Activated CD4-positive, CD25-positive, alpha-beta regulatory T cell (primary cell): ENCODE results near the gene CNST.
"Not testable (repeated sequence)": the region's sequence is repeated elsewhere in the genome, so short reads cannot be mapped to it uniquely, and the experiment has no call there.

Experiments used
- DNase-seq, 4 experiments: peaks; one replicate each; lab custom pipeline; 2025; lab: John Stamatoyannopoulos, UW

Gene CNST

GRCh38 chr1:246558041-246558440, 8.2 kb upstream of the CNST start:
- no peak for DNase-seq

DNA sequence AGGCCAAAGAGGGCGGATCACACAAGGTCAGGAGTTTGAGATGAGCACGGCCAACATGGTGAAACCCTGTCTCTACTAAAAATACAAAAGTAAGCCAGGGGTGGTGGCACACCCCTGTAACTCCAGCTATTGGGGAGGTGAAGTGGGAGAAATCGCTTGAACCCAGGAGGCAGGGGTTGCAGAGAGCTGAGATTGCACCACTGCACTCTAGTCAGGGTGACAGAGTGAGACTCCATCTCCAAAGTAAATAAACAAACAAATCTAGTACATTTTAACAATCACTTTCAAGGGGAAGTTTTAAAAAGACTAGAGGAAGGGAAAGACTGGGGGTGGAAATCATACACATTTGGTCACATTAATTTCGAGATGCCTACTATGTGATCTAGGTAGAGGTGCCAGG, 6.9 kb upstream of the CNST start:
- no peak for DNase-seq

GRCh38 chr1:246560833-246561232, 5.4 kb upstream of the CNST start:
- DNase-seq: not testable (repeated sequence)

- DNase-seq: no peak
Observed at GRCh38 chr1:246564839-246565750, 1.2 kb upstream of the CNST start.

DNA sequence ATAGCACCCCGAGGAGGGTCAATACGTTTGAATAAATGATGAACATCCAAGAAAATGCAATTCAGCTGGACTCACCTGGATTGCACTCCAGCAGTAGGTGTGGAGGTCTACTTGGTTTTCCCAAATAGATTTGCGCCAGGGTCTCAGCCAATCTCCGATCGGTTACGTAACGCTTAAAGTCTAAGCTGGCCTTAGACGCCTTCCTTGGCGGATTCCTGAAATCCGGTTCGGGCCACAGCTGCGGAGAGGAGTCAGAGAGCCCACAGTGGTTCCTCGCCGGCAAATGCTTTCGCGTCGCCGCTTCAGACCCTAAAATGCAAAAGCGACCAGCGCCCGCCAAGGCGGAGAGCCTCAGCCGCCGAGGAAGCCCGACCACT, 517 bp upstream of the CNST start:
- DNase-seq: no peak

DNA sequence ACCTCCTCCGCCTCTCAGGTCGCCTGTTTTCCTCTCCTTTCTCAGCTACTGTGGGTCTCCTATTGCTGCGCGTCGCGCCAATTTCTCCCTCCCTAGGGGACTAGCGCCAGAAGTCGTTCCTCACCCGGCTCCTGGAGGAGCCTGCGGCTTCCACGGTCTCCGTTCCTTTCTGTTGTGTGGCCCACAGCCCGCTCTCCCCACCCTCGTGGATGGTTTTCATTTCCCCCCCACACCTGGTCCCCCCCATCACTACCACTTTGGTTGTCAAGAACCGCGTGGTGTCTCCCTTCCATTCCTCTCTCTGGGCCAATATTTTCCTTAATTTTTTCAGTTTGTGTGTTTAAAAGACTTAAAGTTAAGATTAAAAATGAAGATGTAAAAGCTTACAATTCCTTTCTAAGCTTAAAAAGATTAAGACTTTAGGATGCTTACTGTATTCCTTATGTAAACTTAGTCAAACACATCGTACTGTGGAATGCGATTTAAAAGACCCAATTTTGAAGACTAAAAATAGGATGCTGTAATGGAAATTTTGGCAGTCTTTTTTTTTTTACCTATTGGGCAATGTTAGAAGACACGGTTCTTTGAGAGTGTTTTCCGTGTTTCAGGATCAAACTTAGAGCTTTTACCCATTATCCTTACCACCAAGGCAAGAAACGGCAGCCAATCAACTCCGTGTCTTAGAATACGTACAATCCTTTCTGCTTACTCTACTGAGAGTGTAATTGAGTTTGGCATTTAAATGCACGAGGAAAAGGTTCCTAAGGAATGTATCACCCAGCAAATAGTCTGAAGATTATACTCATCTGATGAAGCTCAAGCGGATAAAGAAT, 773 bp downstream of the CNST start:
- DNase-seq: peak in 1 of 4 experiments; percentile 35

GRCh38 chr1:246567646-246568235, 1.5 kb downstream of the CNST start:
- no peak for DNase-seq

DNA sequence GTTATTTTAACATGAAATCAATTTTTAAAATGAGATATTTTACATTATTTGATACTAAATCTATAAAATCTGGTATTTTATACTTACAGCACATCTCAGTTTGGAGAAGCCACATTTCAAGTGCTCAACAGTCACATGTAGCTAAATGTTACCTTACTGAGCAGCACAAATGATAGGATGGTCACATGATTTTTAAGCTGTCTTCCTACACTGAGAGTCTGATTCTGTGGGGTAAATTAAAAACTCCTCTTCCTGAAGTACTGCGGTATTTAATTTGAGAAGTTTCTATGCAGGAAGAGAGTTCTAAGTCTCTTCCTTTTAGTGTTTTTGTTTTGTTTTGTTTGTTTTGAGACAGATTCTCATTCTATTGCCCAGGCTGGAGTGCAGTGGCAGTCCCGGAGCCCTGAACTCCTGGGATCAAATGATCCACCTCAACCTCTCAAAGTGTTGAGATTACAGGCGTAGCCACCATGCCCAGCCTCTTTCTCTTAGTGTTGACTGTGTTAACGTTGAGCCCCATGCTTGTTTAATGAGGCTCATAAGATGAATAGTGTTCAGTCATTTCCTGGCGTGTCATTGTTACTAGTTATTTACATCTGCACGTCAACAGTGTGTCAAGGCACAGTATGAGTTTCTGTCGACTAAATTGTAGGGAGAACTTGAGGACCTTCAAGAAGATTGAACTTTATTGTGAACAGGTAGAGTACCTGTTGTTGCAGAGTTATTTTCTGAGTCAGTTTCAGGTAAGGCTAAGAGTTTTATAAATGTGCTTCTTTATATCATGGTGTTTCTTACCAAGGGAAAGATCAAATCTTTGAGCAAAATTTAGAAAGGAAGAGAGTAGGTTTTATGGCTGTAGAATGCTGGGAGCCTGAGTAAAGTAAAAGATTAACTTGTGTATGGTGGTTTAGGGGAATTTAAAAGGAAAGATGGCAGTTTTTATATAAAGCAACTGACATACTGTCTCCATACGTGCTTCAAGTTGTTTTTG, 3.3 kb downstream of the CNST start:
- no peak for DNase-seq

- not testable (repeated sequence) for DNase-seq
Observed at GRCh38 chr1:246571309-246571708, 5.1 kb downstream of the CNST start.

DNA sequence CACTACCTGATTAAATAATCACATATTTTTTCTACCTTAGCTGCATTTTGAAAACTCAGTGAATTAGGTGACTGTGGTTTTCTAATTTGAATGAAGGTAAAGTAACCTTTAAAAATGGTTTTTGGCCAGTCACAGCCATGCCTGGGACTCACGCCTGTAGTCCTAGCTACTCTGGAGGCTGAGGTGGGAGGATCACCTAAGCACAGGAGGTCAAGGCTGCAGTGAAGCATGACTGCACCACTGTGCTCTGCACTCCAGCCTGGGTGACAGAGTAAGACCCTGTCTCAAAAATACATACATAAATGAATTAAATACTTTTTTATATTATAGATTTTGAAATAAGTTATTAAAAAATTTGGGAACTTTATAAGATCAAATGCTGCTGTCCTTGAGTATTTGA, 5.7 kb downstream of the CNST start:
- DNase-seq: no peak

DNA sequence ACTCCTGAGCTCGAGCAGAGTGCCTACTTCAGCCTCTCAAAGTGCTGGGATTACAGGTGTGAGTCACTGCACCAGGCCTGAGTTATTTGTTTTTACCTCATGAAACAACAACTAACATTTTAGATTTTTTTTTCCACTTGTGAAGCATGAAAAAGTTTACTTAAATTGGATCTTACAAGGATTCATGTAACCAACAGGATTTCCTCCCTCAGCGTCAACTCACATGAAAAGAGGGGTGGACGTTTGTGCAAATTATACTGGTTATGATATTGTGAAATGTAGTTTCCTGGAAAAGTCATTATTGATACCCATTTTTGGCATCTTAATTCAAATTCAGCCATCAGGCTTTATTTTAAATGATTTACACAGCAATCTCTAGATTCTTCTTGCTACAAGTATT, 6.5 kb downstream of the CNST start:
- DNase-seq: no peak

- no peak for DNase-seq
Observed at GRCh38 chr1:246573491-246573890, 7.2 kb downstream of the CNST start.

DNA sequence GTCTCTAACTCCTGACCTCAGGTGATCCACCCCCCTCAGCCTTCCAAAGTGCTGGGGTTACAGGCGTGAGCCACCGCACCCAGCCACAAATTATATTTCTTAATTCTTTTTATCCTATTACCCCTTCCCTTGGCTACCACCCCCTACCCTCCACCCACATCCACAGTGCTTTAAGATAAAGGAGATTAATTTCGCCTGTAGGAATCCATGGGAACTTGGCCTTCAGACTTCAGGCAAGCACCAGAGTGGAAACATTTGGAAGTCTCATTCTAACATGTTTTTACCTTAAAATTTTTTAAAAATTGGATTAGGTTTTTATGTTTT, 10.4 kb downstream of the CNST start:
- no peak for DNase-seq

GRCh38 chr1:246577082-246577719, 10.9 kb downstream of the CNST start:
- no peak for DNase-seq

GRCh38 chr1:246577720-246578106, 11.5 kb downstream of the CNST start:
- DNase-seq: no peak

DNA sequence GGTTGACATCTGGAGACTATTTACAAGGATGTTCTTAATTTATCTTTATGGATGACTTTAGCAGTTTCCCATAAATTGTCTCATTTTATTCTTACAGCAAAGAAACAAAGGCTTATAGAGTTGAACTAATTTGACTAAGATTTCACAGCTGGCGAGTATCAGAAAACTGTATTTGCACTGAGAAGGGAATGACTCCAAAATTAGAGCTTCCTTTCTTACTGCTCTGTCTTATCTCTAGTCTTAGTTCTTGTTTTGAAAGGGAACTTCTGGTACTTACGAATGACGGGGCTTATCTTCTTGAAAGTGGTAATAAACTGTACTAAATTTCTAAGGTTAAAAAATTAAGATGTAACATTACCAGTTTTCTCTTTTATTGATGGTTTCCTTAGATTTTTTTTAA, 13.6 kb downstream of the CNST start:
- no peak for DNase-seq

- DNase-seq: no peak
Observed at GRCh38 chr1:246580497-246581370, 14.5 kb downstream of the CNST start.

DNA sequence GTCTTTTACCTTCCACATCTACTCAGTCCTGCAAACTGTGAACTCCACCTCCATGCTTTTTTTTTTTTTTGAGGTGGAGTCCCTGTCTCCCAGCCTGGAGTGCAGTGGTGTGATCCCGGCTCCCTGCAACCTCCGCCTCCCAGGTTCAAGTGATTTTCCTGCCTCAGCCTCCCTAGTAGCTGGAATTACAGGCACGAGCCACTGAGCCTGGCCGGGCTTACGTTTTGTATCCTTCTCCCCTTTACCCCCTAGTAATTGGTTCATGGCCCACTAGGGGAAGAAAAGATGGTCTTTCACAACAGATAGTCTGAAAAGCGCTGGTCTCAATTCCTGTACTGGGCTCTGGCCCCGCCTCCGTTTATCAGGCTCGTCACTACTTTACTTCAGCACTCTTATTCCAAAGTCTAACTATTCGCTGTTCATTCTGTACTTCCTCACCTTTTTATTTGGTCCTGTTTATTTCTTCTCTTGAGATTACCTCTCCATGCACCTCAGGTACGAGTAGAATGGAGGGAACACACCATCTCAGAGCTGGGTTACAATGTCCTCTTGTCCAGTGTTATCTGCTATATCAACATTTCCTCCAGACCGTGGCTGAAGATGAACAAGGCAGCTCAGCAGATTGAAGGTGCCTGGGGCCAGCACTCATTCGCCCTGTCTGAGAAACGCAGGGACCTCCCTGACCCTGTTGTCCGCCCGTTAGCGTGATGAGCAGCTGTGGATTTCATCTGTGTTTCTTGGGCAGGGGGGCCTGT, 16.2 kb downstream of the CNST start:
- DNase-seq: no peak

DNA sequence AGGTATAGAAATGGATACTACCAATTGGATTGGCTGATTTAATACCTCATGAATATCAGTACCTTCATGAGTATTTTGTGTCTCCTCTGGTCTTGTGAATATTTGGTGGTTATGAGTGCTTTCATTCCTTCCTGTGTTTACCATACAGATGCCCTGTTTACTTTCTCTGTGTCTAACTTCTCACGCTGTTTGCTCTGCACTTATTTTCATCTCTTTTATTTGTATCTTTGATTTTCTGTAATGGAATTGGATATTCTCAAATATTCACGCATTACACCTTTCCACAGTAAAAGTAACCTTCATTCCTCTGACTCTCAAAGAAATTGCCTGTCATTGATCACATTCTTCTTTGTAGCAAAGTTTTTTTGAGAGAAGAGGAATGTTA, 16.8 kb downstream of the CNST start:
- DNase-seq: no peak
